Measurements from ENCODE around the gene EMC8.
"Not testable (repeated sequence)": the region's sequence is repeated elsewhere in the genome, so short reads cannot be mapped to it uniquely, and the experiment has no call there.

EMC8 gene

GRCh38 chr16:85799497-85800320 lies at the start of gene EMC8, which contains the start of gene COX4I1:
TSS of gene EMC8 (minus strand) at chr16:85799544. CDS start at chr16:85799295, 249 bp downstream.
TSS of gene COX4I1 (plus strand) at chr16:85799695. CDS start at chr16:85801206, 1,511 bp downstream.
- peak; percentile 92 for DNase-seq

- no peak for DNase-seq
Observed at GRCh38 chr16:85848986-85849385, 49.6 kb upstream of the EMC8 start.

GRCh38 chr16:85847681-85848601 lies 48.6 kb upstream of the EMC8 start:
- DNase-seq, result no peak

- DNase-seq, result no peak
Observed at GRCh38 chr16:85847036-85847435, 47.7 kb upstream of the EMC8 start.

- no peak for DNase-seq
Observed at GRCh38 chr16:85846461-85846860, 47.1 kb upstream of the EMC8 start.

- DNase-seq, result no peak
Observed at GRCh38 chr16:85845266-85845665, 45.9 kb upstream of the EMC8 start.

GRCh38 chr16:85844786-85845185 lies 45.4 kb upstream of the EMC8 start:
- no peak for DNase-seq

- no peak for DNase-seq
Observed at GRCh38 chr16:85844169-85844481, 44.8 kb upstream of the EMC8 start.

- DNase-seq, result no peak
Observed at GRCh38 chr16:85843471-85844168, 44.3 kb upstream of the EMC8 start.

- DNase-seq, result no peak
Observed at GRCh38 chr16:85842848-85843247, 43.5 kb upstream of the EMC8 start.

- no peak for DNase-seq
Observed at GRCh38 chr16:85842435-85842834, 43.1 kb upstream of the EMC8 start.

GRCh38 chr16:85840801-85841200 lies 41.5 kb upstream of the EMC8 start:
- no peak for DNase-seq

- DNase-seq, result no peak
Observed at GRCh38 chr16:85840395-85840794, 41.1 kb upstream of the EMC8 start.

- DNase-seq, result no peak
Observed at GRCh38 chr16:85839681-85840240, 40.4 kb upstream of the EMC8 start.

- DNase-seq, result no peak
Observed at GRCh38 chr16:85838876-85839585, 39.7 kb upstream of the EMC8 start.

GRCh38 chr16:85838381-85838780 lies 39.0 kb upstream of the EMC8 start:
- DNase-seq, result no peak

GRCh38 chr16:85837654-85838053 lies 38.3 kb upstream of the EMC8 start:
- not testable (repeated sequence) for DNase-seq

- DNase-seq, result no peak
Observed at GRCh38 chr16:85836706-85837582, 37.6 kb upstream of the EMC8 start.

- DNase-seq, result no peak
Observed at GRCh38 chr16:85835956-85836705, 36.8 kb upstream of the EMC8 start.

- DNase-seq, result no peak
Observed at GRCh38 chr16:85835227-85835751, 35.9 kb upstream of the EMC8 start.

All from activated CD4-positive, alpha-beta T cell treated with anti-CD3 and anti-CD28 coated beads, Interleukin-2, amount 50 U/mL, for 1 hour (primary cell).